HCT116 (cell line): ENCODE data around the gene NOL3. TPM values are rescaled to one million over a fixed set of nuclear protein-coding genes. Genes with fewer than 3 reads are reported as not detected.

Source experiments
- ATAC-seq: fragments of 200-7000 bp; cut with Tn5 transposase; 2 replicates; pipeline ENCODE4 v1.9.1; 2020; ENCODE audit warnings: mild to moderate bottlenecking, moderate library complexity
- BruUV-seq: library from RNA; stranded (reverse); fragments of 400-500 nt; replicated peaks from 2 replicates; lab custom pipeline; 2021; lab: Mats Ljungman, UMichigan
- CTCF ChIA-PET: fragments of 300-600 bp; sonication (Branson Sonifier 250); formaldehyde crosslinking; loops from one replicate; lab custom pipeline; 2021; ENCODE audit warnings: antibody characterized with exemption; lab: Charles Lee
- POLR2A ChIA-PET: fragments of 300-600, 350-600 bp; sonication (Branson Sonifier 250); formaldehyde crosslinking; loops from one replicate; lab custom pipeline; 2021; ENCODE audit warnings: antibody characterized with exemption; lab: Charles Lee
- RAD21 ChIA-PET, 2 experiments: fragments of 300-600 bp; sonication (Branson Sonifier 250); formaldehyde crosslinking; loops; one replicate each; lab custom pipeline; 2023; ENCODE audit warnings: low total read pairs in 2 of 2; ENCODE audit not compliant: uncharacterized antibody in 2 of 2, unreplicated experiment in 2 of 2, low non-redundant PET in 1 of 2; lab: Charles Lee
- DNase-seq: peaks from one replicate; pipeline ENCODE4 v3.0.0-alpha.2; 2010; ENCODE audit warnings: low read depth, low spot score
- H2AFZ ChIP-seq: fragments of 200-600 bp; shearing (Covaris generic), sonication (generic); 2 replicates; pipeline ENCODE4 v1.6.1; 2017; ENCODE audit warnings: low read depth, mixed run types, mixed read lengths, antibody characterized with exemption, low read length; ENCODE audit not compliant: poor library complexity, severe bottlenecking
- H3K27ac ChIP-seq: 2 replicates; pipeline ENCODE4 v1.5.1; 2012; ENCODE audit warnings: low read depth, low read length
- H3K27me3 ChIP-seq: fragments of 200-600 bp; sonication (generic); 2 replicates; pipeline ENCODE4 v1.6.1; 2016; ENCODE audit warnings: mixed run types, low read length, mixed read lengths; ENCODE audit not compliant: insufficient read depth
- H3K36me3 ChIP-seq, 2 experiments: fragments of 200-500 bp in 1 of 2; fragments of 200-600 bp in 1 of 2; sonication (Bioruptor generic) in 1 of 2; sonication (generic) in 1 of 2; 2 replicates each; pipeline versions ENCODE4 v1.5.1 to v1.6.1; 2014 to 2016; ENCODE audit warnings: low read length in 2 of 2, inconsistent platforms in 1 of 2, mixed read lengths in 1 of 2, mixed run types in 1 of 2; ENCODE audit not compliant: insufficient read depth in 2 of 2, control insufficient read depth in 1 of 2
- H3K4me1 ChIP-seq, 2 experiments: fragments of 200-600 bp in 1 of 2; sonication (generic) in 1 of 2; 2 replicates each; pipeline versions ENCODE4 v1.5.1 to v1.6.1; 2012 to 2017; ENCODE audit warnings: low read length in 2 of 2, inconsistent platforms in 1 of 2, mild to moderate bottlenecking in 1 of 2, mixed read lengths in 1 of 2, mixed run types in 1 of 2, moderate library complexity in 1 of 2; ENCODE audit not compliant: insufficient read depth in 2 of 2, control insufficient read depth in 1 of 2
- H3K4me2 ChIP-seq: fragments of 200-600 bp; sonication (generic); 2 replicates; pipeline ENCODE4 v1.6.1; 2017; ENCODE audit warnings: mixed run types, low read length, mixed read lengths
- H3K4me3 ChIP-seq, 2 experiments: fragments of 200-600 bp in 1 of 2; sonication (generic) in 1 of 2; replicated peaks in 1 of 2; 2 replicates each; pipeline ENCODE4 v1.5.1; 2011 to 2016; ENCODE audit warnings: low read length in 2 of 2, control low read depth in 1 of 2, low read depth in 1 of 2, mild to moderate bottlenecking in 1 of 2, mixed read lengths in 1 of 2, mixed run types in 1 of 2
- H3K79me2 ChIP-seq: fragments of 200-600 bp; sonication (generic); 2 replicates; pipeline ENCODE4 v1.6.1; 2017; ENCODE audit warnings: mild to moderate bottlenecking, mixed run types, low read length, moderate library complexity, mixed read lengths; ENCODE audit not compliant: insufficient read depth
- H3K9ac ChIP-seq: fragments of 200-600 bp; sonication (generic); 2 replicates; pipeline ENCODE4 v1.6.1; 2016; ENCODE audit warnings: low read length, mixed read lengths
- H3K9me2 ChIP-seq: fragments of 200-600 bp; sonication (generic), shearing (Covaris generic); 2 replicates; pipeline ENCODE4 v1.6.1; 2017; ENCODE audit warnings: mixed run types, mild to moderate bottlenecking, moderate library complexity; ENCODE audit not compliant: insufficient read depth
- H3K9me3 ChIP-seq, 2 experiments: fragments of 200-500 bp in 1 of 2; fragments of 200-600 bp in 1 of 2; sonication (Bioruptor generic) in 1 of 2; sonication (generic) in 1 of 2; 2 replicates each; pipeline ENCODE4 v1.6.1; 2014 to 2017; ENCODE audit warnings: low read length in 2 of 2, mixed read lengths in 2 of 2, inconsistent platforms in 1 of 2, low read depth in 1 of 2, mild to moderate bottlenecking in 1 of 2, mixed run types in 1 of 2, moderate library complexity in 1 of 2; ENCODE audit not compliant: control insufficient read depth in 1 of 2, insufficient read depth in 1 of 2
- H4K20me1 ChIP-seq: fragments of 200-600 bp; sonication (generic), shearing (Covaris generic); 2 replicates; pipeline ENCODE4 v1.6.1; 2017; ENCODE audit warnings: mixed run types, mild to moderate bottlenecking, moderate library complexity; ENCODE audit not compliant: insufficient read depth
- CBX3 ChIP-seq: IDR thresholded peaks from 2 replicates; pipeline ENCODE4 v1.6.1; 2012; ENCODE audit warnings: low read depth
- EGR1 ChIP-seq: IDR thresholded peaks from 2 replicates; pipeline ENCODE4 v1.6.1; 2012; ENCODE audit warnings: low read depth
- ELF1 ChIP-seq: IDR thresholded peaks from 2 replicates; pipeline ENCODE4 v1.6.1; 2012; ENCODE audit warnings: low read depth, borderline replicate concordance
- EZH2 ChIP-seq: fragments of 200-600 bp; sonication (generic); IDR thresholded peaks from 2 replicates; pipeline ENCODE4 v1.6.1; 2017; ENCODE audit warnings: antibody characterized with exemption, mixed run types
- EZH2phosphoT487 ChIP-seq: fragments of 200-600 bp; IDR thresholded peaks from 2 replicates; pipeline ENCODE4 v1.6.1; 2018; ENCODE audit warnings: antibody characterized with exemption, borderline replicate concordance
- FOSL1 ChIP-seq: IDR thresholded peaks from 2 replicates; pipeline ENCODE4 v1.6.1; 2012; ENCODE audit warnings: low read depth
- JUND ChIP-seq: IDR thresholded peaks from 2 replicates; pipeline ENCODE4 v1.6.1; 2012
- MAX ChIP-seq: IDR thresholded peaks from 2 replicates; pipeline ENCODE4 v1.6.1; 2012
- POLR2A ChIP-seq: IDR thresholded peaks from 2 replicates; pipeline ENCODE4 v1.7.0; 2011; ENCODE audit warnings: borderline replicate concordance; ENCODE audit not compliant: insufficient read depth, insufficient read length; ENCODE audit errors: extremely low read depth
- POLR2AphosphoS5 ChIP-seq: IDR thresholded peaks from 2 replicates; pipeline ENCODE4 v1.6.1; 2011; ENCODE audit warnings: mild to moderate bottlenecking, low read depth, low read length, moderate library complexity
- RAD21 ChIP-seq: IDR thresholded peaks from 2 replicates; pipeline ENCODE4 v1.6.1; 2012; ENCODE audit warnings: low read depth, mild to moderate bottlenecking
- SP1 ChIP-seq: IDR thresholded peaks from 2 replicates; pipeline ENCODE4 v1.6.1; 2012; ENCODE audit warnings: low read depth
- SRF ChIP-seq: IDR thresholded peaks from 2 replicates; pipeline ENCODE4 v1.6.1; 2012; ENCODE audit warnings: low read depth
- YY1 ChIP-seq: IDR thresholded peaks from 2 replicates; pipeline ENCODE4 v1.6.1; 2011; ENCODE audit warnings: low read length, low read depth, moderate library complexity, mild to moderate bottlenecking; ENCODE audit not compliant: insufficient replicate concordance; ENCODE audit errors: extremely low read depth
- ZFX ChIP-seq: fragments of 450-650 bp; IDR thresholded peaks from 2 replicates; pipeline ENCODE4 v1.6.1; 2017
- ZNF274 ChIP-seq: fragments of 200-500 bp; sonication (Bioruptor generic); IDR thresholded peaks from 2 replicates; pipeline ENCODE4 v1.6.1; 2014; ENCODE audit warnings: mild to moderate bottlenecking, low read depth, low read length, inconsistent platforms
- intact Hi-C: fragments of 100-400 bp; cut with micrococcal nuclease; formaldehyde crosslinking; loops from 2 replicates; pipeline ENCODE4 v1.10.0; 2022
- total RNA-seq: library from RNA; stranded (reverse); gene quantifications from one replicate; pipeline ENCODE4 v1.2.1, GENCODE V29; 2021; ENCODE audit not compliant: unreplicated experiment
- TF ChIP-seq, protein P1 (sequence below), 3 experiments: fragments of 200-600 bp in 1 of 3; sonication (generic) in 1 of 3; IDR thresholded peaks in 2 of 3; conservative IDR thresholded peaks in 1 of 3; 2 replicates each; pipeline ENCODE4 v1.5.1; 2012 to 2017; ENCODE audit warnings: low read depth in 2 of 3, low read length in 2 of 3, antibody characterized with exemption in 1 of 3, borderline replicate concordance in 1 of 3, control low read depth in 1 of 3, mild to moderate bottlenecking in 1 of 3, mixed read lengths in 1 of 3, mixed run types in 1 of 3, moderate library complexity in 1 of 3; ENCODE audit not compliant: insufficient read depth in 1 of 3
- TF ChIP-seq, protein P2 (sequence below): IDR thresholded peaks from 2 replicates; pipeline ENCODE4 v1.6.1; 2012; ENCODE audit warnings: low read depth

Gene NOL3
- total RNA-seq, 1 experiment from 2014 or later, result 54.0 TPM

DNA sequence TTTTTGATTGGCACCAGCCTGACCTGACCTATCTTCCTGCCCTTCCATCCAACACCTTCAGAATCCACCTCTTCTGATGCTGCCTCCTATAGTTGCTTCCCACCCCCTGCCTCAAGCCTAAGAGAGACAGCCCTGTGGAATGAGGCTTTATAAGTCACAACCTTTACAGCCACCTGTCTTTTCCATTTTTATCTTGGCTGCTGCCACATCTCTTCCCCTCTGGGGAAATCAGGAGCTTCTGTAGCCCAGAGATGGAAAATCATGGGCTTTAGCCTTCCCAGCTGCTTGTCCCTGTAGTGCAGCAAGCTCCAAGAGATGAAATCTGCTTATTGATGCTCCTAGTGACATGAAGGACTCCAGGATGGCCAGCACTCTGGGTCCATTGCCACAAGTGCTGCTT lies 41.9 kb upstream of the NOL3 start:
- RAD21 ChIA-PET, result no interaction called here
- intact Hi-C loops, result no loop called here
- no peak overlapping the region for H3K4me3 ChIP-seq

More for the DNA sequence above, 41.9 kb upstream of the NOL3 start:
- Histone ChIP-seq H3K79me2 (0 out of 2 replicates have a peak, but pooled peaks cover 3% of the 10 kb centered on the region), H3K4me1 (no peaks in the 10 kb centered on the region), H3K9me3 (no peaks in the 10 kb centered on the region), H2AFZ (no peak overlapping the region), H3K9ac (no peak overlapping the region), H3K4me2 (no peak overlapping the region), H3K27me3 (no peaks in the 10 kb centered on the region), H3K9me2 (no peaks in the 10 kb centered on the region), H3K27ac (no peak overlapping the region), H3K36me3 (peaks cover 16 to 18% of the 10 kb centered on the region in 2 experiments; a peak in 3 of 4 replicates), H4K20me1 (no peaks in the 10 kb centered on the region)
- CTCF ChIA-PET, result no interaction called here
- TF ChIP-seq, protein P1, sequence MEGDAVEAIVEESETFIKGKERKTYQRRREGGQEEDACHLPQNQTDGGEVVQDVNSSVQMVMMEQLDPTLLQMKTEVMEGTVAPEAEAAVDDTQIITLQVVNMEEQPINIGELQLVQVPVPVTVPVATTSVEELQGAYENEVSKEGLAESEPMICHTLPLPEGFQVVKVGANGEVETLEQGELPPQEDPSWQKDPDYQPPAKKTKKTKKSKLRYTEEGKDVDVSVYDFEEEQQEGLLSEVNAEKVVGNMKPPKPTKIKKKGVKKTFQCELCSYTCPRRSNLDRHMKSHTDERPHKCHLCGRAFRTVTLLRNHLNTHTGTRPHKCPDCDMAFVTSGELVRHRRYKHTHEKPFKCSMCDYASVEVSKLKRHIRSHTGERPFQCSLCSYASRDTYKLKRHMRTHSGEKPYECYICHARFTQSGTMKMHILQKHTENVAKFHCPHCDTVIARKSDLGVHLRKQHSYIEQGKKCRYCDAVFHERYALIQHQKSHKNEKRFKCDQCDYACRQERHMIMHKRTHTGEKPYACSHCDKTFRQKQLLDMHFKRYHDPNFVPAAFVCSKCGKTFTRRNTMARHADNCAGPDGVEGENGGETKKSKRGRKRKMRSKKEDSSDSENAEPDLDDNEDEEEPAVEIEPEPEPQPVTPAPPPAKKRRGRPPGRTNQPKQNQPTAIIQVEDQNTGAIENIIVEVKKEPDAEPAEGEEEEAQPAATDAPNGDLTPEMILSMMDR (IDR thresholded peaks at IDR 0.05 in 2 of 3, conservative IDR thresholded peaks at IDR 0.05 in 1 of 3; ENCODE audit: borderline replicate concordance in 1 of 3, insufficient read depth in 1 of 3, low read depth in 2 of 3, low read length in 2 of 3), result no peak
- no peak for TF ChIP-seq EGR1
- TF ChIP-seq, protein P2, sequence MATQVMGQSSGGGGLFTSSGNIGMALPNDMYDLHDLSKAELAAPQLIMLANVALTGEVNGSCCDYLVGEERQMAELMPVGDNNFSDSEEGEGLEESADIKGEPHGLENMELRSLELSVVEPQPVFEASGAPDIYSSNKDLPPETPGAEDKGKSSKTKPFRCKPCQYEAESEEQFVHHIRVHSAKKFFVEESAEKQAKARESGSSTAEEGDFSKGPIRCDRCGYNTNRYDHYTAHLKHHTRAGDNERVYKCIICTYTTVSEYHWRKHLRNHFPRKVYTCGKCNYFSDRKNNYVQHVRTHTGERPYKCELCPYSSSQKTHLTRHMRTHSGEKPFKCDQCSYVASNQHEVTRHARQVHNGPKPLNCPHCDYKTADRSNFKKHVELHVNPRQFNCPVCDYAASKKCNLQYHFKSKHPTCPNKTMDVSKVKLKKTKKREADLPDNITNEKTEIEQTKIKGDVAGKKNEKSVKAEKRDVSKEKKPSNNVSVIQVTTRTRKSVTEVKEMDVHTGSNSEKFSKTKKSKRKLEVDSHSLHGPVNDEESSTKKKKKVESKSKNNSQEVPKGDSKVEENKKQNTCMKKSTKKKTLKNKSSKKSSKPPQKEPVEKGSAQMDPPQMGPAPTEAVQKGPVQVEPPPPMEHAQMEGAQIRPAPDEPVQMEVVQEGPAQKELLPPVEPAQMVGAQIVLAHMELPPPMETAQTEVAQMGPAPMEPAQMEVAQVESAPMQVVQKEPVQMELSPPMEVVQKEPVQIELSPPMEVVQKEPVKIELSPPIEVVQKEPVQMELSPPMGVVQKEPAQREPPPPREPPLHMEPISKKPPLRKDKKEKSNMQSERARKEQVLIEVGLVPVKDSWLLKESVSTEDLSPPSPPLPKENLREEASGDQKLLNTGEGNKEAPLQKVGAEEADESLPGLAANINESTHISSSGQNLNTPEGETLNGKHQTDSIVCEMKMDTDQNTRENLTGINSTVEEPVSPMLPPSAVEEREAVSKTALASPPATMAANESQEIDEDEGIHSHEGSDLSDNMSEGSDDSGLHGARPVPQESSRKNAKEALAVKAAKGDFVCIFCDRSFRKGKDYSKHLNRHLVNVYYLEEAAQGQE, result no peak
- TF ChIP-seq EZH2, result no peak
- no peak for TF ChIP-seq JUND
- no peak for TF ChIP-seq EZH2phosphoT487
- TF ChIP-seq ELF1, result no peak
- TF ChIP-seq POLR2A, result no peak
- TF ChIP-seq ZNF274, result no peak
- no peak for TF ChIP-seq POLR2AphosphoS5
- TF ChIP-seq MAX, result no peak
- TF ChIP-seq FOSL1, result no peak
- TF ChIP-seq SRF, result no peak
- no peak for TF ChIP-seq RAD21
- TF ChIP-seq YY1, result no peak
- no peak for TF ChIP-seq SP1
- TF ChIP-seq ZFX, result no peak
- no peak for TF ChIP-seq CBX3
- POLR2A ChIA-PET, result no interaction called here
- no peak for DNase-seq
- no TSS peak for BruUV-seq
- ATAC-seq, result no peak
